IPS-18a (cell line): ENCODE measurements around the gene DDX52.

Experiments
- H3K27ac ChIP-seq: one replicate; pipeline ENCODE4 v1.5.1; 2013; ENCODE audit warnings: low read length
- H3K27me3 ChIP-seq: one replicate; pipeline ENCODE4 v1.6.1; 2013; ENCODE audit warnings: mild to moderate bottlenecking, low read length; ENCODE audit not compliant: control insufficient read depth, insufficient read depth
- H3K36me3 ChIP-seq: one replicate; pipeline ENCODE4 v1.6.1; 2013; ENCODE audit warnings: low read depth, low read length; ENCODE audit not compliant: control insufficient read depth
- H3K4me1 ChIP-seq: one replicate; pipeline ENCODE4 v1.6.1; 2013; ENCODE audit warnings: low read depth, low read length; ENCODE audit not compliant: control insufficient read depth
- H3K4me3 ChIP-seq: one replicate; pipeline ENCODE4 v1.5.1; 2013; ENCODE audit warnings: low read length
- H3K9ac ChIP-seq: one replicate; pipeline ENCODE4 v1.6.1; 2013; ENCODE audit warnings: mild to moderate bottlenecking, low read length, moderate library complexity
- H3K9me3 ChIP-seq: one replicate; pipeline ENCODE4 v1.6.1; 2013; ENCODE audit warnings: low read depth, low read length; ENCODE audit not compliant: control insufficient read depth

DDX52 gene

GRCh38 chr17:37672548-37673078 is 29.4 kb upstream of the DDX52 start:
- no peak overlapping the region for H3K27ac ChIP-seq
- no peaks in the 10 kb centered on the region for H3K4me1 ChIP-seq

DNA sequence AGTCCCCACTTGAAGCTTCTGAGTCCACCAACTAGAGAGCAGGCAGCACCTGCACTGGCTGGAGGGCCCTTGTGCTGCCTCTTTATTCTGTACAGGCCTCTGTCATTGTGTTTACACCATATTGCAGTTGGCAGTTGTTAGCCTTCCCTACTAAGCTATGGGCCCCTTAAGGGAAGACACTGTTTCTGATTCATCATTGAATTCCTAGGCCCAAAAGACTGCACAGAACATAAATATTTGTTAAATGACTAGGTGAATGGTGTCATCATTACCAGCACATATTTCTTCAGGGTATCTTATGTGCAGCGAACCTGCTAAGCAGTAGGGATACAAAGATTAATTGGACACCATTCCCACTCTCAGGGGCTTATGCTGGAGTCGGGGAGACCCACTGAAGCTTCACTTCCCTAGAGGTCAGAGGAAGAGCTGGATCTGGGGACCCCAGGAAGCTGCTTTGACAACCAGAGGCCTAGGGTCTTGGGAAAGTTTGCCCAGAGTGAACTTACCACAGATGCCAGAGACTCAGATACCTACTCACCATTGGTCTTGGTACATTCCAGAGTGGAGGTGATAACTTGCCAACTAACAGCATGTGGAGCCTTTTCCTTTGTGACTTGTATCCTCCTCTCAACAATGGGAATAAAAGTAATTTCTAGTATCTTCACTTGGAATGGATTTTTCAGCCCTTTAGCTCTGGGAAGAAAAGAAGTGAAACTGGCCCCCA is 28.7 kb upstream of the DDX52 start:
- Histone ChIP-seq H3K9ac (no peak overlapping the region), H3K4me1 (no peaks in the 10 kb centered on the region), H3K4me3 (no peak overlapping the region), H3K9me3 (no peaks in the 10 kb centered on the region), H3K27ac (no peak overlapping the region), H3K27me3 (no peaks in the 10 kb centered on the region), H3K36me3 (no peaks in the 10 kb centered on the region)

More at GRCh38 chr17:37672548-37673078, 29.4 kb upstream of the DDX52 start:
- no peaks in the 10 kb centered on the region for H3K9me3 ChIP-seq
- no peak overlapping the region for H3K9ac ChIP-seq
- no peaks in the 10 kb centered on the region for H3K27me3 ChIP-seq
- no peak overlapping the region for H3K4me3 ChIP-seq
- no peaks in the 10 kb centered on the region for H3K36me3 ChIP-seq

DNA sequence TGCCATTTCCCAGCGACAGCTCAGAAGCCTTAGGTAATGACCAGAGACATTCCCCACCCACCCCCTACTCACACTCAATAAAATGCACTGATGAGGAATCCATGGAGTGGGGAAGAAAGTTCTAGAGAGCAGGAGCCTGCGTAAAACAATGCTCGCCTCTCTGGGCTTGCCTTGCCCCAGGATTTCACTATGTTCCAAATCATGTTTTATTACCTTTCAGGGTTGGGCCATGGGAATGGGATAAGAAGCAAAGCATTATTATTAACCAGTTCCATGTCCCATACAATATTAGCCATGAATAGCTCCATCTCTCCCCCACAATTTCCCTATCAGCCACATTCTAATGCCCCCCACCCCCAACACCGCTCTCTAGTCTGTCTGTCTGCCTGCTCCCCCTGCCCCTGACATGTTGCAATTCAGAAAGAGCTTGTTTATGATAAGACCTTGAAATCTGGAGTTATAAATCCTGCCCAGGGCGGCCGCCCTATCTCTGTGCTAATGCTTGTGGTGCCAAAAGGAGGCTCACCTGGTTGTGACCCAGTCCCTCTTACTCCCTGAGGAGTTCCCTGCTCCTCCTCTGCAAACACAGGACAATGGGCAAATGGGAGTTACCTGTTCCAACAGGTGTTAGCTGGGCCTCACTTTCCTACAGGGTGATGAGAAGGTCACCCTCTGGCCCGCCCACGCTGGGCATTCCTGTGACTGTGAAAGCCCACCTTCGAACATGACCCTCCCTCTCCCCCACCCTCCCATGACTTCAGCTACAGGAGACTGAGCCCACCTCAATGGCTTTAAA is 28.0 kb upstream of the DDX52 start:
- no peaks in the 10 kb centered on the region for H3K27me3 ChIP-seq
- H3K4me1 ChIP-seq: no peaks in the 10 kb centered on the region
- H3K9ac ChIP-seq: no peak overlapping the region
- no peak overlapping the region for H3K27ac ChIP-seq
- H3K36me3 ChIP-seq: no peaks in the 10 kb centered on the region
- no peak overlapping the region for H3K4me3 ChIP-seq
- H3K9me3 ChIP-seq: no peaks in the 10 kb centered on the region

GRCh38 chr17:37667039-37667438 is 23.8 kb upstream of the DDX52 start:
- no peaks in the 10 kb centered on the region for H3K9me3 ChIP-seq
- no peak overlapping the region for H3K9ac ChIP-seq
- H3K4me3 ChIP-seq: no peak overlapping the region
- H3K27ac ChIP-seq: no peak overlapping the region
- peaks cover 5% of the 10 kb centered on the region for H3K4me1 ChIP-seq
- no peaks in the 10 kb centered on the region for H3K27me3 ChIP-seq
- H3K36me3 ChIP-seq: no peaks in the 10 kb centered on the region

GRCh38 chr17:37664214-37664613 is 21.0 kb upstream of the DDX52 start:
- Histone ChIP-seq H3K36me3 (no peaks in the 10 kb centered on the region), H3K4me3 (no peak overlapping the region), H3K4me1 (peaks cover 5% of the 10 kb centered on the region), H3K27me3 (no peaks in the 10 kb centered on the region), H3K9me3 (no peaks in the 10 kb centered on the region), H3K27ac (no peak overlapping the region), H3K9ac (no peak overlapping the region)

- Histone ChIP-seq H3K9ac (no peak overlapping the region), H3K4me1 (peaks cover 5% of the 10 kb centered on the region), H3K27me3 (no peaks in the 10 kb centered on the region), H3K36me3 (no peaks in the 10 kb centered on the region), H3K9me3 (no peaks in the 10 kb centered on the region), H3K4me3 (no peak overlapping the region), H3K27ac (no peak overlapping the region)
These were observed 19.1 kb upstream of the DDX52 start for GRCh38 chr17:37662353-37662752.

- no peaks in the 10 kb centered on the region for H3K9me3 ChIP-seq
- no peak overlapping the region for H3K9ac ChIP-seq
- no peaks in the 10 kb centered on the region for H3K27me3 ChIP-seq
- H3K4me3 ChIP-seq: no peak overlapping the region
- no peaks in the 10 kb centered on the region for H3K36me3 ChIP-seq
- no peak overlapping the region for H3K27ac ChIP-seq
- H3K4me1 ChIP-seq: peaks cover 5% of the 10 kb centered on the region
These were observed 18.3 kb upstream of the DDX52 start for GRCh38 chr17:37661400-37662014.

GRCh38 chr17:37659925-37660324 is 16.7 kb upstream of the DDX52 start:
- peaks cover 5% of the 10 kb centered on the region for H3K4me1 ChIP-seq
- H3K36me3 ChIP-seq: no peaks in the 10 kb centered on the region
- no peaks in the 10 kb centered on the region for H3K9me3 ChIP-seq

DNA sequence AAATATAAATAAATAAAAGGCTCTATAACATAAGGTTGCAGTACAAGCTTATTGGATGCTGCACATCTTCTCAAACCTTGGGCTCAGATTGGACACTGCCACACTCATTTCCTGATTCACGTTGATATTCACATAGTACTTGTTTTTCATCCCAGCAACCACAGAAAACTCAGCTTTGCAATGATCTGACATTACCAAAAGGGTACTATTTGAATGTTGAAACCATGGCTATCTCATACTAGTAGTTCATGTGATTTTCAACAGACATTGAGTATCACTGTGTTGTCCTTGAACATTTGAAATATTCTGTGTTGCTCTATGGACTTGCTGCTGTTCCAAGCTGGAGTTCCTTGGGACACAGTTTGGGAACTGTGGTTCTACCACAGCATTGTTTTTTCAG is 14.0 kb upstream of the DDX52 start:
- Histone ChIP-seq H3K4me3 (no peak overlapping the region), H3K36me3 (no peaks in the 10 kb centered on the region), H3K9ac (no peak overlapping the region), H3K27ac (no peak overlapping the region), H3K9me3 (no peaks in the 10 kb centered on the region), H3K27me3 (no peaks in the 10 kb centered on the region), H3K4me1 (no peaks in the 10 kb centered on the region)

More at GRCh38 chr17:37659925-37660324, 16.7 kb upstream of the DDX52 start:
- Histone ChIP-seq H3K4me3 (no peak overlapping the region), H3K27ac (no peak overlapping the region), H3K27me3 (no peaks in the 10 kb centered on the region), H3K9ac (no peak overlapping the region)

DNA sequence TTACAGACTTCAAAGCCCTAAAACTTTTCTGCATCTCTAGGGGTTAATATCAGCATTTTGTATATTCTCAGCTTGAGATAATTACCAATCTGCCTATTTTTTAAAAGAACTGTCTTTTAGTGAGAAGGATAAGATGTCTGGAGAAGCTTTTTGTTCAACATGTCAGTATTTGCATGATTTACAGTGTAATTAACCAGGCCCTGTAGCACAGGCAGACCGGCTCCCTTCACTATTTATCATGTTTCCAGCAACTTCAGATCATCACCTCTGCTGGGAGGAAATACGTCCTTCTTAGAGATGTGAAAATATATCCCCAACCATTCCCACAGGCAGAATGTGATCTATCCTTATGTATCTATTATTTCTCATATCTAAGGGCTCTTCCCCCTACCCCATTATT is 8.6 kb upstream of the DDX52 start:
- H3K27ac ChIP-seq: no peak overlapping the region
- peaks cover 13% of the 10 kb centered on the region for H3K27me3 ChIP-seq
- H3K4me1 ChIP-seq: no peaks in the 10 kb centered on the region
- no peaks in the 10 kb centered on the region for H3K9me3 ChIP-seq
- no peak overlapping the region for H3K4me3 ChIP-seq
- no peaks in the 10 kb centered on the region for H3K36me3 ChIP-seq
- H3K9ac ChIP-seq: no peak overlapping the region

- no peaks in the 10 kb centered on the region for H3K36me3 ChIP-seq
- no peak overlapping the region for H3K4me3 ChIP-seq
- no peaks in the 10 kb centered on the region for H3K4me1 ChIP-seq
- H3K9ac ChIP-seq: no peak overlapping the region
- no peak overlapping the region for H3K27ac ChIP-seq
- H3K27me3 ChIP-seq: peaks cover 27% of the 10 kb centered on the region
- no peaks in the 10 kb centered on the region for H3K9me3 ChIP-seq
These were observed 7.3 kb upstream of the DDX52 start for GRCh38 chr17:37650419-37651003.
